Neural progenitor cell (in vitro differentiated cells): ENCODE data around the gene TRPM6.

Experiments used
- CTCF ChIP-seq: fragments of 200-600 bp; sonication (generic); IDR thresholded peaks from 2 replicates; pipeline ENCODE4 v1.5.1; 2017; ENCODE audit warnings: antibody characterized with exemption, mild to moderate bottlenecking
- EZH2 ChIP-seq: fragments of 200-600 bp; sonication (generic); IDR thresholded peaks from 2 replicates; pipeline ENCODE4 v1.6.1; 2017; ENCODE audit warnings: antibody characterized with exemption, mild to moderate bottlenecking, moderate library complexity
- EZH2phosphoT487 ChIP-seq: fragments of 200-600 bp; sonication (generic); IDR thresholded peaks from 2 replicates; pipeline ENCODE4 v1.6.1; 2017; ENCODE audit warnings: antibody characterized with exemption

GRCh38 chr9:74755999-74756398 is 131.7 kb downstream of the TRPM6 start:
- TF ChIP-seq CTCF (no peak), EZH2 (no peak), EZH2phosphoT487 (no peak)
